DMS53 treated with DMSO at 0.1 percent for 48 hours (cell line): ENCODE measurements around the gene HHIP.
"Not testable (repeated sequence)": the region's sequence is repeated elsewhere in the genome, so short reads cannot be mapped to it uniquely, and the experiment has no call there.

Experiments used
- DNase-seq: peaks from one replicate; lab custom pipeline; 2025; ENCODE audit not compliant: unreplicated experiment; lab: John Stamatoyannopoulos, UW

Gene HHIP

DNA sequence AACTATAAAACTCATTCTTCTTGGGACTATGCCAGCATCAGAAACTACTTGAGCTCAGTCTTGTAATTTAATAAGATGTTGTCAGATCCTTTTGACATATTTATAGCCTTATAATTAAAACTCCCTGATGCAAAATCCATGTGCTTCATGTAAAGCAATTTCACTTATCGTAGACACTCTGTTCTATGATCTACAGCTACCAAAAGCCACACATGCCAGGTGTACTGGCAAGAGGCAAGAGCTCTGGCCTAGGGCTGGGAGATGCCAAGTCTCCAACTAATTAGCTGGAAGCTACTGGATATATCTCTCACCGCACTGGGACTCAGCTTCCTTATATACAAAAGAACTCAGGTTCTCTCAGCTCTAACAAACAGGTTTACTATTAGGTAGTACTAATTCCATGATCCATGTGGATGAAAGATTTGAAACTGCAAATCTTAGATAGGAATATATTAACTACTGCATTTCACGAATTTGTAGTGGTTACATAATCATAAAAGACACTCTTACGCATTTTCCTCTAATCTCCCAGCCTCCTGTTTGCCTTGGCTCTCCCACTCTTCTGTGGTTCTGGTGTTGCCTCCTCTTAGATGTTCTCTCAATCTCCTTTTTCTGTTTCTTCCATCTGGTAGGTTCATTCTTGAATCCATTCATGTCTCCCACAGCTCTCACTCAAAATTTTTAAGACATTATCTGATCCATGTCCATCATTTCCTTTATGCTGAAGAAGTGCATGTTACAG, 103.0 kb downstream of the HHIP start:
- DNase-seq = no peak

DNA sequence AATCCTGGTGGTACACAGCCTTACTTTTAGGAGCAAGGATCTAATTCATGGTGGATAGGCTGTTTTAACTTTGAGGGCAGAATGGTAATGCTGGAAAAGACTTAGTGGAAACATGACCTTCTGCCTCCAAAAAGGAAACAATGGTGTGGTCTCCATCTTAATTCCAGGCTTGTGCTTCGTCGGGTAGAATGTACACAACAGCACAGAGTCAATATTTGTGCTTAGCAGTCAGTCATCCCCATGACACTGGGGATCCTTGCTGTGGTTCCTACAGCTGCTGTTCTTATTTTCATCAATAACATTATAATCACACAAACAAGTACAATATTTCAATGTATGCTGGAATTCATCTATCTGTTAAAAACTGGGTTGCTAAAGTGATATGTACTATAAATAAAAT, 104.4 kb downstream of the HHIP start:
- peak; percentile 47 for DNase-seq

DNA sequence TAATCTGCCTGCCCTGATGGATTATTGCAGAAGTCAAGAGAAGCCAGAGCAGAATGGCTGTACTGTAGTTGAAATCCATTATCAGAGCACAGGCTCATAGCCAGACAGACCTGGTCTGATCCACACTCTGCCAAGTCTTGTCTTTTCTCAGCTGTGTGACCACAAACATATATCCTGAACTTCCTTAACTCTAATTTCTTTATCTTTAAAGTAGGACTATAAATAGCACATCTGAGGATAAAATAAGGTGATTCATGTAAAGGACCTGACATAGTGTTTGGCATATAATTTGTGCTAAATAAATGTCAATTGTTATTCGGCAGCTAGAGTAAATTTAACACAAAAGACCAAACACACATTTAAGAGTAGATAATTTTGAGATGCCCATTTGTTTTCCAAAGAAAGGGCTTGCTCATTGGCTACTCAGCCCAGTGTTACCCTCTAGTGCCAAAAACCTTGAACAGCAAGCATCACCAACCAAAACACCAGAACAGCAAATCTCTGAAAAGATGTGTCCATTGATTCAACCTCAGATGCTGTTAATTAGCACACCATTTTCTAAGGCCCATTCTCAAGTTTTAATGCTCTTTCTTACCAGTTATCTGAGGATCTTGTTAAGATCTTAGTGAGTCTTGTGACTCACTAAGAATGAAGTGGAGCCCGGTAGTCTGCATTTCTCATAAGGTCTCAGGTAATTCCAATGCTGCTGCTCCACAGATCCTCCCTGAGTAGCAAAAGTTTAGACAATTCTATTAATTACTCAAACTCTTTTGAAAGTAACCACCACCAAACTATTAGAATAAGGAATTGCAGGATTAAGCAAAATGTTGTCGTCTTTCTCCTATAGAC, 108.8 kb downstream of the HHIP start:
- DNase-seq = peak; percentile 20

DNA sequence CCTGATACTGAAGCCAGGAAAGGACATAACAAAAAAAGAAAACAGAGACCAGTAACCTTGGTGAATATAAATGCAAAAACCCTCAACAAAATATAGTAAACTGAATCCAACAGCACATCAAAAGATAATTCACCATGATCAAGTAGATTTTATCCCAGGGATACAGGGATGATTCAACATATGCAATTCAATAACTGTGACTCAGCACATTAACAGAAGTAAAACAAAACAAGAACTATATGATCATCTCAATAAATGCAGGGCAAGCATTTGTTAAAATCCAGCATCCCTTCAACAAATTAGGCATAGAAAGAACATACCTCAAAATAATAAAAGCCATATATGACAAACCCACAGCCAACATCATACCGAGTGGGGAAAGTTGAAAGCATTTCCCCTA, 112.0 kb downstream of the HHIP start:
- DNase-seq = no peak

DNA sequence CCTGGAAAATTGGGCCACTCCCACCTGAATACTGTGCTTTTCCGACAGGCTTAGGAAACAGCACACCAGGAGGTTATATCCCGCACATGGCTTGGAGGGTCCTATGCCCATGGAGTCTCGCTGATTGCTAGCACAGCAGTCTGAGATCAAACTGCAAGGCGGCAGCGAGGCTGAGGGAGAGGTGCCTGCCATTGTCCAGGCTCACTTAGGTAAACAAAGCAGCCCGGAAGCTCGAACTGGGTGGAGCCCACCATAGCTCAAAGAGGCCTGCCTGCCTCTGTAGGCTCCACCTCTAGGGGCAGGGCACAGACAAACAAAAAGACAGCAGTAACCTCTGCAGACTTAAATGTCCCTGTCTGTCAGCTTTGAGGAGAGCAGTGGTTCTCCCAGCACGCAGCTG, 122.9 kb downstream of the HHIP start:
- DNase-seq = not testable (repeated sequence)

DNA sequence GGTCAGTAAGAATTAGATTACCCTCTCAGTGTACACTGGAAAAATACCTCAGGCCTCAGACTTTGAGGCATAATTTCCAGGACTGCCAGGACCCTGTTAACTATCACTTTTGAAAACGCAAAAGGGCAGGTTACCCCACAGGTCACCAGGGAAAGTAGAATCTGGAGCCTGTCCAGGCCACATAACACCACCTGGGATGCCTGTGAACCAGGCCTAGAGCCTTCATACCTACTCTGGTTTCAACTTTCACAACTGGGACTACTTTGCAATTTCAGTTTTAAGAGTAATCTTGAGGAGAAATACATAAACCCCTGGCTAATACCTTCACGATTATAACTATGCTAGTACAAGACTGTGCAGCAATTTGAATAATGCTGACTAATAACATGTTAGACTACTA, 132.4 kb downstream of the HHIP start:
- DNase-seq = no peak

DNA sequence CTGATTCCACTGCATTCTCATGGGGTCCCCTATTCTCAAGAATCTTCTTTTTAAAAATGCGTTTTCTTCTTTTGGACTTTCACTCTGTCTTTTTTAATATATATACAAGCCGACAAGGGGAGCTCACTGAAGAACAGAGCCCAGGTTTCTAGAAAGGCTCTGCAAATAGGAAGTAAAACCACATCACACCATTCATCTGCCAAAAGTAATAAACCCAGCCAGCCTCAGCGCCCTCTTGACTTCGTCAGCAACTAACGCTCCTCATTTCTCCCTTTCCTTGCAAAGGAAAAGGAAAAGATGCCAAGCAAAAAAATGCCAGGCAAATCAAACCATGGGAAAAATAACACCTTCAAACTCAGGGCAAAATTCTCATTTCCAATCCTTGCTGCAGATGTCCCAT, 136.4 kb downstream of the HHIP start:
- DNase-seq = no peak

DNA sequence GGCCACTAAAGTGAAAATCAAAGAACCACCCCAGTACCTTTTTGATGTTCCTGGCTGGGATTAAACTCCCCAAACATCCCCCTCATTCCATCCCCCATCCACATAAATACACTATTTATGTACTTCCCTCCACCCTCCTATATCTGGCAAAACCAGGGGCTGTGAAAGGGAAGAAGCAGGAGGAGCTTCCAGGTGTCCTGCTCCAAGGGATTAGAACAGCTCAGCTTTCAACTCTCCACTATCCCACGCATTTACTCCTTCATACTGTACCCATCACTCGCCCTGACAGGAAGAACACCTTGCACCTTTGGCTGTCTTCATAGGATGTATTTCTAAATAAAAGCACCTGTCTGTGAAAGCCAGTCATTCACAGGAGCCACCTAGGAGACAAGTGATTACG, 140.0 kb downstream of the HHIP start:
- DNase-seq = no peak

DNA sequence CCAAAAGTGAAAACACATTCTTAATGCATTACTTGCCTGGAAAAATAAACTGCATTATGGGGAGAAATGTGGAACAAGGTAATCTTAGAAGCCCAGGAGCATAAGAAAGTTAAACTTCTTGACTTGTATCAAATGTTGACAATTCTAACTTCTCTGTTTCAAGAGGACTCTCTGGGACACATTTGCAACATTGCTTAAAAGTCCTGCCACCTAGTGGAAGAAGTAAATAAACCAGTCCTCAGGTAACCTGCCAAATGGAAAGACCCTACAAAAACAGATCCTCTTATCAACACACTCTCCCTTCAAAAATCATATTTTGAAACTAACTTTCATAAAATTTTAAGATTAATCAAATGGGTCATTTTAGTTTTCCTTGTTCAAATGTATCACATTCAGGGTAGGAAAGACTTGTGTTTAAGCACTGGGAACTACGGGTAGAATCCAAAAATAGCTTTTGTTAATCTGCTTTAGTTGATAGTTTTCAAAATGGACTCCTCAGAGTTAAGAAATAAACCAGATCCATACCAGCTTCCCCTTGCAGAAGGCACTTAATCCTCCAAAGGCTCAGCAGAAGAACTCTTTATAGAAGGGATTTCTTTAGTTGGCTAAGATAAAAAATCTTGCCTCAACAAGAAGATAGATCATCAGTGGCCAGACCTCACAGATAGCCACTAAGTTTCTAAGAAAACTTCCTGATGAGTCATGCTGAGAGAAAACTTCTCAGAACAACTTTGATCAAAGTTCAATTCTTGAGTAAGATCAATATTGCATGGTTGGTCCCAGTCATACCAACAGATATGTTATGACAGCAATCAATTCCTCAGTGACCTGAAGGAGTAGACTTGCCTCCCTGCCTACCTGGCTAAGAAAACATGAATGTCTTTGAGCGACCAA, 141.7 kb downstream of the HHIP start:
- DNase-seq = peak; percentile 6

DNA sequence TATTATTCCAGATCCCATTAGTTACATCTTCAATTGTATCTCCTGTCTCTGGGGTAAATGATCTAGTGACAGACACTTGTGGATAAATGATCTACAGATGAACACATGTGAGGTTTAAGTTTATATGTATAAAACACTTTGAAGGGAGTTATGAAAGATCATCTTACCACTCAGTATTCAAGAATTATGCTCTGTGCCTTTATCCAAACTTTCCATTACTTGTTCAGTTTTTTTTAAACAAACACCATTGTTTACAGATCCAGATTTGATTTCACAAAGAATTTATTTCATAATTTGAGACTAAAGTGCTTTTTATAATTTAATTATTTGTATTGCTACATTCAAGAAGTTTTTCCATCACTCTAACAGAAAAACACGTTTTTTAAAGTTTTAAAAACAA, 142.5 kb downstream of the HHIP start:
- no peak for DNase-seq

DNA sequence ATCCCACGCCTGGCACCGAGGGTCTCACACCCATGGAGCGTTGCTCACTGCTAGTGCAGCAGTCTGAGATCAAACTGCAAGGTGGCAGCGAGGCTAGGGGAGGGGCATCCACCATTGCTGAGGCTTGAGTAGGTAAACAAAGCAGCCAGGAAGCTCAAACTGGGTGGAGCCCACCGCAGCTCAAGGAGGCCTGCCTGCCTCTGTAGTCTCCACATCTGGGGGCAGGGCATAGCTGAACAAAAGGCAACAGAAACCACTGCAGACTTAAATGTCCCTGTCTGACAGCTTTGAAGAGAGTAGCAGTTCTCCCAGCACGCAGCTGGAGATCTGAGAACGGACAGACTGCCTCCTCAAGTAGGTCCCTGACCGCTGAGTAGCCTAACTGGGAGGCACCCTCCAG, 146.0 kb downstream of the HHIP start:
- DNase-seq = not testable (repeated sequence)
